HG02973 (cell line): ENCODE results near the gene NCAM1.

ENCODE experiments used
- ATAC-seq: cut with Tn5 transposase; IDR thresholded peaks from one replicate; pipeline ENCODE4 v1.9.1; 2021; ENCODE audit warnings: moderate library complexity; ENCODE audit not compliant: unreplicated experiment

Gene NCAM1

GRCh38 chr11:113245216-113245615, 284.0 kb downstream of the NCAM1 start:
- no peak for ATAC-seq

DNA sequence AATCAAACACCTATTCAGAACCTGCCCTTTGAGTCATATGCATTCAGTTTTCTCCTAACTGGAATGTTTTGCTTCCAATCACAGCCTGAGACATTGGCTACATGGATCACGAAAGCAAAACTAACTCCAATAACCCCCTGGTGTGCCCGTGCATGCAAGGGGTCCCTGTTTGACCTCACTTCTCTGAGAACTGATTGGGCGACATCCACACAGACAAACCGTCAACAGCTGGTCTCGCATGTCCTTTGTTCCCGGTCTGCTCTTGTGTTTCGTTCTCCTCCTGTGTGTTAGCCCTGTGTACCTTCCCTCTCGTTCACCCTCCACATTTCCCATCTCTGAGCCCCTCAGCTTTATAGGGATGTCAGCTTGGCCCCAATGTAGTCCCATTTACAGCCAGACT, 286.0 kb downstream of the NCAM1 start:
- no peak for ATAC-seq

DNA sequence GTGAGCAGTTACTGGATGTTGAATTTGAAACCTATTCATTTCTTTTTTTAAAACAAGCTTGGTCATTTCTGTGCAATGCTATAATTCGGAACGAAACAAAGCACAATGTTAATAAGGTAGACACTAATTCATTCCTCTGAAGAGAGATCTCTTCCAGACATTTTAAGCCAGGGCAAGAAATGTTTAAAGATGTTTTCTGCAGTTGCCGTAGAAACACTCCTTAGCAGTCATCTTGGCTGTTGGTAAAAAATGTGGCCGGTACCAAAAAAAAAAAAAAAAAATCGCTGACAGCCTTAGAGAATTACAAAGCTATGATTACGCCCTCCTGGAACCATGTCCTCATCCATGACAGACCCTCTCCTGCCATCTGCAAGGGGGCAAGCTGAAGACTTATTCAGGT, 286.7 kb downstream of the NCAM1 start:
- ATAC-seq, result no peak

- no peak for ATAC-seq
These were observed 287.7 kb downstream of the NCAM1 start for GRCh38 chr11:113248702-113249490.

DNA sequence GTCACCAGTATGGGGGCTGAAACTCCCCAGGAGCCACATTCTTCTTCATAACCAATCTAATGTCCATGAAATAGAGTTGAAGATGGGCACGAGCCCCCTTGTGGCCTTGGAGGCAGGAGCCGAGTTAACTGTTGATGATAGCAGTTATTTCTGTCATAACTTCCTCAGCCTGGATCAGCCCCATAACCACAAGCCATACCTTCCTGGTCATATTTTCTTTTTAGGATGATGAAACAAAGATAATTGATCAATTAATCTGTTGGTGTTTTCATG, 288.2 kb downstream of the NCAM1 start:
- no peak for ATAC-seq

DNA sequence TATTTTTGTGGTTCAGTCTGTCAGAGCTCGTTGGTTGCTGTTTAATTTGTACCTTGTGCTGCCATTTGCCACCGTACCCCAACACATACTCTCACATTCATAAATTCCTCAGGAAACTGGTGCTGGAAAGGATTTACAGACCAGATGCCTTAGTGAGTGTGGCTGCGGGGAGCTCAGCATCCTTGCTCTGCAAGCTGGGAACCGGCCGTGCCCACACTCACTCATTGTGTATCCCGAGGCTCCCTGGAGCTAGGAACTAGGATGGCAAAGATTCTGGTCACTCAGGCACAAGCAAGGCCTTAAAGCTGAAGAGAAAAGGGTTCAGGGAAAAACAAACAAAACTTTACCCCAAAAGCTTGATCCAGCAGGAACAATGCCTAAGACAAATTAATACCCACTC, 288.6 kb downstream of the NCAM1 start:
- no peak for ATAC-seq

GRCh38 chr11:113251281-113251680, 290.1 kb downstream of the NCAM1 start:
- no peak for ATAC-seq

- no peak for ATAC-seq
These were observed 292.2 kb downstream of the NCAM1 start for GRCh38 chr11:113253406-113253805.

GRCh38 chr11:113255096-113255495, 293.9 kb downstream of the NCAM1 start:
- ATAC-seq, result no peak

DNA sequence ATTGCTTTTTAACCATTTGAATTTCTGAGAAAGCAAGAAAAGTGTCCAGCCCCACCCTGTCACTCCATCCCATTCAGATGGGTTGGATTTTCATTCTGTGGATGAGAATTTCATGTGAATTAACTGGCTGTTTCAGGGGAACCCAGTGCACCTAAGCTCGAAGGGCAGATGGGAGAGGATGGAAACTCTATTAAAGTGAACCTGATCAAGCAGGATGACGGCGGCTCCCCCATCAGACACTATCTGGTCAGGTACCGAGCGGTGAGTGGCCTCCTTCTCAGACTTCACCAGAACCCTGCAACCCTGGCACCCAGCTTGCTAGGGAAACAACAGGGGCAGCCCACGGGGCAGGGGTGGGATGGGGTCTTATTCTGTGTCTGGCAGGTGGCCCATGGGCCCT, 294.5 kb downstream of the NCAM1 start:
- ATAC-seq, result no peak

- no peak for ATAC-seq
These were observed 295.4 kb downstream of the NCAM1 start for GRCh38 chr11:113256431-113257202.

GRCh38 chr11:113260096-113260425, 298.8 kb downstream of the NCAM1 start:
- no peak for ATAC-seq

- ATAC-seq, result no peak
These were observed 299.3 kb downstream of the NCAM1 start for GRCh38 chr11:113260541-113260940.

GRCh38 chr11:113261709-113262475, 300.7 kb downstream of the NCAM1 start:
- no peak for ATAC-seq

DNA sequence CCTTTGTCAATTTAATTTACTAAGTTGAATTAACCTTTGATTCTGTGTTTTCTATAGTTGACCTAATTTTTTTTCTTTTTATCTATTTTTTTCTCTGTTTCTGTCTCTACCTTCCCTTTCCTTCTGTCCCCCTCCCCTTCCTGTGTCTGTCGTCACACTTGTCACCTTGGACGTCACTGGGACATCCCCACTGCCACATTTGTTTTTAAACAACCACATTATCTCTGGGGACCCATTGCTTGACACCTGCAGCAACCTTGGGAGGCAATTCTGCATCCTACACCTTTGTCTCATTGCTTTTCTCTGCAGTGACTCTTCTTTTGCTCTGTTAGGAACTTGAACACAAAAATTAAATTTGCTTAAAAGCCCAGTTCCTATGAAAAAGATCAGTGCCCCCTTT, 301.4 kb downstream of the NCAM1 start:
- ATAC-seq, result no peak

DNA sequence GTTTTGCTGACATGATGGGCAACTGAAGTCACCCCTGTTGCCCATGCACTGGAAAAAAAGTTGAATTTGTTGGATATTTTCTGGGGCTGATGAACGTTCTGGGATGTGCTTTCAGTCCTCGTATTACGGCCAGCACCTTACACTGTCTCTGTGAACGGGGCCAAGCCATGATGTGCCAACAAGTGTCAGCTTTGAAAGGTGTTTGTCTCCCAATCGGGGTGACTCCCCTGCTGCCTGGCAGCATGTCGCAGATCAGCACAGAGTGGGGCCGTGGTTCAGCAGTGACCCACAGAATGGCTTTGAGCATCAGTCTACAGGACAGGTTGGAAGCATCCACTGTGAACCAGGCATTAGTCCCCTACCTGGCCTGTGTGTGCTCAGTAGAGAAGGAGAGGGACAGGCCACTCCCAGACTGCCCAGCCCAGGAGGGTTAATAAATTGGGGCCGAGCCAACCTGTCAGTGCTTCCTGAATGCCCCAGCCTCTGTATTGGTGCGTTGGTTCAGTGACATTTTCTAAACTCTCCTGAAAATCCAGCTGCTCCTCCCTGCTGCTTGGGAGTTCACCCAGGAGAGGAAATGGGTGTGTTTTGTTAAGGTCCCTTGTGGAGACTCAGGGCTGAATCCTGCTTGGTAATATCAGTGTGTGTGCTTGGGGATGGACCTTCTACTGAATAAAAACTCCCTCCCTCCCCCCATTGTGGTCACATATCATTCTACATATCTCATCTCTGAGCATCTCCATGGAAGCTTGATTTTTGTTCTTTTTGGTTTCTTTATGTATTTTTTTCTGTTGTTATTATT, 302.4 kb downstream of the NCAM1 start:
- no peak for ATAC-seq

DNA sequence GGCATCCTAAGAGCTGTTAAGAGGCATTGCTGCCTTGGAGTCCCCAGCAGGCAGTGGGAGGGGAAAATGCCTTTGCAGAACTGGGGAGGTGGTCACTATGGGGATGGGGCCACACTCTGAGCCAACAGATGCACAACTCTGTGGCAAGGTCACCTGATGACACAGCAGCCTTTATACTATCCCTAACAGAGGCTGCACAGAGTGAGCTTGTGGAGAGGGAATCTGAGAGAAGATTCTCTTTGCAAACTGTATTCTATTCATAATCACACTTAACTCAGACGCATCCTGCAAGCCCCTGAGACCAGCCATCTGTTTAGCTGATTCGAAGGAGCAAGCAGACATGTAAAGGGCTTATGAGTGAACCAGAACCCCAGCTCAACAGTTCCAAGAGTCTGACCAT, 304.1 kb downstream of the NCAM1 start:
- ATAC-seq, result no peak

DNA sequence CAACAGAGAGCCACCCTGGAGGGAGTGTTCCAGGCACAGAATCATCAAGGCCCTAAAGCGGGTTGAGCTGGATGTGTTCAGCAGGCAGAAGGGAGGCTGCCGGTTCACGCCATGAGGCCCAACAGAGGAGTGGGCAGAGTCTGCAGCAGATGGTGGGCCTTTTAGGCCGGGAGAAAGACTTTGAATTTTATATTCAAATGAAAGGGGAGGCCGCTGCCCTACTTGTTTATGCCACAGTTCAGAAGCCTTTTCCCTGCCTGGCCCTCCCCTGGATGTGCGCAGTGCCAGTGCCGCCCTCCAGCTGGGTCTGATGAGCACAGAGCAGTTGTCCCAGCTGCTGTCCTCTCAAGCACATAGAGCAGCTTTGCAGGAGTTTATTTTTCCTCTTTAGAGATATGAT, 306.3 kb downstream of the NCAM1 start:
- no peak for ATAC-seq

GRCh38 chr11:113269096-113269495, 307.9 kb downstream of the NCAM1 start:
- ATAC-seq, result no peak

DNA sequence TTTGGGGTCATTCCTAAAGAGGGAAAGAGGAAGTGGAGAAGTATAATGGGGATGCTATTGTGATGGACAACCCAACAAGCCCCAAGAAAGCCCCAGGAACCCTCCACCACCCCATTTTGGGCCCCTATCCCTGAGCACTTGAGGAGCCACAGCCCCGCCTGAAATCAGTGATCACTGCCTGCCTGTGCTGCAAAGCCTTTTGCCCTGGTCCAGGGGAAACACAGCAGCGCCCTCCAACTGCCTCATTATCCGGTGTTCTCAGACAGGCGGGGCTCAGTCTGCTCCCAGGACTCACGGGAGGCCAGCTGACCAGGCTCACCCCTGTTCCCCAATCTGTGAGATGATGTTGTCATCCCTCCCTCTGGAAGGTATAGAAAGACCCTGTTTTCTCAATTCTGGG, 308.4 kb downstream of the NCAM1 start:
- no peak for ATAC-seq

GRCh38 chr11:113270080-113270479, 308.9 kb downstream of the NCAM1 start:
- ATAC-seq, result no peak
